Measurements from ENCODE around the gene ZNF460. TPM values are rescaled to one million over a fixed set of nuclear protein-coding genes. Genes with fewer than 3 reads are reported as not detected.

Gene ZNF460
- total and polyA plus RNA-seq, 2 of the 13 experiments (the other 11 are each of a cell fraction or from before 2014, with no cell fraction given), result 14.5 to 44.8 TPM

DNA sequence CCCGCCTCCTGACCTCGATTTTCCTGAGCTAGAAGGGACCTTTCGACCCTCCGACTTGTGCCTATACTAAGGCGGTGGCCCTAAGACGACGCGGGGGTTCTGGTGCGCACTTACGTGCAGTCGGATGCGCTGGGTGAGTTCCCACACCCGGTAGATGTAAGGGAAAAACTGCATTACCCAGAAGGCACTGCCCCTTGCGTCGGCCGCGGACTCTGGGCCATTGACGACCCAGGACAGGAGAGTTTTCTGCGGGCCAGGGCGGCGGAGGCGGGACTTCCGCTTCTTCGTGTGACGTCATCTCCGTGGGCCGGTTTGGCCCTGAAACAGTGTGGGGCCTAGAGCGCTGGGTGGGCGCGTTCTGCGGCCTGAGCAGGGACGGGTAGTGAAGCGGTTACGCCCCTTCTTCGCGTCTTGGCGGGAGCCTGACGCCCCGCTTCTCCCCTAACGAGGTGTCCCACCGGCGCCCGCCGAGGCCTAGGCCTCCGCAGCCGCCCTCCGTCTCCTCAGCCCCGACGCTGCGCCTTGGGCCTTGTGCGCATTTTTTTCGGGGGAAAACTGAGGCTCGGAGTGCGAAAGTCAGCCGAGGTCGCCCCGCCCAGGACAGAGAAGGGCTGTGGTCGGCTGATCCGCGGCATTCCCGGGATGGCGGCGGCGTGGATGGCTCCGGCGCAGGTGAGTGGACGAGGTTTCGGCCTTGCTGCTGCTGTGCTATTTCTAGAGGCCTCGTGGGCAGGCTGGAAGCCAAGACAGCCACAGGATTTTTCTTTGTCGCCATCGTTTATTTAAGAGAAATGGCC lies at the start of gene ZNF460 (continued):
- TF ChIP-seq, protein P1, sequence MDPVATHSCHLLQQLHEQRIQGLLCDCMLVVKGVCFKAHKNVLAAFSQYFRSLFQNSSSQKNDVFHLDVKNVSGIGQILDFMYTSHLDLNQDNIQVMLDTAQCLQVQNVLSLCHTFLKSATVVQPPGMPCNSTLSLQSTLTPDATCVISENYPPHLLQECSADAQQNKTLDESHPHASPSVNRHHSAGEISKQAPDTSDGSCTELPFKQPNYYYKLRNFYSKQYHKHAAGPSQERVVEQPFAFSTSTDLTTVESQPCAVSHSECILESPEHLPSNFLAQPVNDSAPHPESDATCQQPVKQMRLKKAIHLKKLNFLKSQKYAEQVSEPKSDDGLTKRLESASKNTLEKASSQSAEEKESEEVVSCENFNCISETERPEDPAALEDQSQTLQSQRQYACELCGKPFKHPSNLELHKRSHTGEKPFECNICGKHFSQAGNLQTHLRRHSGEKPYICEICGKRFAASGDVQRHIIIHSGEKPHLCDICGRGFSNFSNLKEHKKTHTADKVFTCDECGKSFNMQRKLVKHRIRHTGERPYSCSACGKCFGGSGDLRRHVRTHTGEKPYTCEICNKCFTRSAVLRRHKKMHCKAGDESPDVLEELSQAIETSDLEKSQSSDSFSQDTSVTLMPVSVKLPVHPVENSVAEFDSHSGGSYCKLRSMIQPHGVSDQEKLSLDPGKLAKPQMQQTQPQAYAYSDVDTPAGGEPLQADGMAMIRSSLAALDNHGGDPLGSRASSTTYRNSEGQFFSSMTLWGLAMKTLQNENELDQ (CRISPR knock-in tag; IDR thresholded peaks at IDR 0.05; ENCODE audit: borderline replicate concordance), result no peak
- TF ChIP-seq ADNP (CRISPR knock-in tag; IDR thresholded peaks at IDR 0.05) (no peak), RBAK (CRISPR knock-in tag; IDR thresholded peaks at IDR 0.05) (no peak), ZBTB38 (CRISPR knock-in tag; IDR thresholded peaks at IDR 0.05) (peak; percentile 82), RAD51 (IDR thresholded peaks at IDR 0.05; ENCODE audit: borderline replicate concordance) (no peak), ZNF20 (CRISPR knock-in tag; IDR thresholded peaks at IDR 0.05) (no peak), ZNF253 (CRISPR knock-in tag; IDR thresholded peaks at IDR 0.05; ENCODE audit: borderline replicate concordance) (no peak), ZNF230 (CRISPR knock-in tag; IDR thresholded peaks at IDR 0.05) (no peak), ZNF841 (CRISPR knock-in tag; IDR thresholded peaks at IDR 0.05; ENCODE audit: borderline replicate concordance) (no peak), GZF1 (CRISPR knock-in tag; IDR thresholded peaks at IDR 0.05) (peak; percentile 78), MBD4 (IDR thresholded peaks at IDR 0.05; ENCODE audit: borderline replicate concordance, low read length) (no peak), ELF1 (CRISPR knock-in tag; IDR thresholded peaks at IDR 0.05) (peak; percentile 51), FOXA1 (IDR thresholded peaks at IDR 0.05) (no peak), FOXA1 (CRISPR knock-in tag; IDR thresholded peaks at IDR 0.05) (peak; percentile 4; the same call in 1 of the 2 replicates), MED13 (CRISPR knock-in tag; IDR thresholded peaks at IDR 0.05) (peak; percentile 63; the same call in 1 of the 2 replicates), FOXA3 (CRISPR knock-in tag; IDR thresholded peaks at IDR 0.05) (peak; percentile 58; the same call in 1 of the 2 replicates)
- TF ChIP-seq, protein P2, sequence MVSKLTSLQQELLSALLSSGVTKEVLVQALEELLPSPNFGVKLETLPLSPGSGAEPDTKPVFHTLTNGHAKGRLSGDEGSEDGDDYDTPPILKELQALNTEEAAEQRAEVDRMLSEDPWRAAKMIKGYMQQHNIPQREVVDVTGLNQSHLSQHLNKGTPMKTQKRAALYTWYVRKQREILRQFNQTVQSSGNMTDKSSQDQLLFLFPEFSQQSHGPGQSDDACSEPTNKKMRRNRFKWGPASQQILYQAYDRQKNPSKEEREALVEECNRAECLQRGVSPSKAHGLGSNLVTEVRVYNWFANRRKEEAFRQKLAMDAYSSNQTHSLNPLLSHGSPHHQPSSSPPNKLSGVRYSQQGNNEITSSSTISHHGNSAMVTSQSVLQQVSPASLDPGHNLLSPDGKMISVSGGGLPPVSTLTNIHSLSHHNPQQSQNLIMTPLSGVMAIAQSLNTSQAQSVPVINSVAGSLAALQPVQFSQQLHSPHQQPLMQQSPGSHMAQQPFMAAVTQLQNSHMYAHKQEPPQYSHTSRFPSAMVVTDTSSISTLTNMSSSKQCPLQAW (CRISPR knock-in tag; IDR thresholded peaks at IDR 0.05), result no peak
- TF ChIP-seq, protein P3, sequence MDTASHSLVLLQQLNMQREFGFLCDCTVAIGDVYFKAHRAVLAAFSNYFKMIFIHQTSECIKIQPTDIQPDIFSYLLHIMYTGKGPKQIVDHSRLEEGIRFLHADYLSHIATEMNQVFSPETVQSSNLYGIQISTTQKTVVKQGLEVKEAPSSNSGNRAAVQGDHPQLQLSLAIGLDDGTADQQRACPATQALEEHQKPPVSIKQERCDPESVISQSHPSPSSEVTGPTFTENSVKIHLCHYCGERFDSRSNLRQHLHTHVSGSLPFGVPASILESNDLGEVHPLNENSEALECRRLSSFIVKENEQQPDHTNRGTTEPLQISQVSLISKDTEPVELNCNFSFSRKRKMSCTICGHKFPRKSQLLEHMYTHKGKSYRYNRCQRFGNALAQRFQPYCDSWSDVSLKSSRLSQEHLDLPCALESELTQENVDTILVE (CRISPR knock-in tag; IDR thresholded peaks at IDR 0.05), result no peak; the same call in 1 of the 2 replicates
- TF ChIP-seq, protein P4, sequence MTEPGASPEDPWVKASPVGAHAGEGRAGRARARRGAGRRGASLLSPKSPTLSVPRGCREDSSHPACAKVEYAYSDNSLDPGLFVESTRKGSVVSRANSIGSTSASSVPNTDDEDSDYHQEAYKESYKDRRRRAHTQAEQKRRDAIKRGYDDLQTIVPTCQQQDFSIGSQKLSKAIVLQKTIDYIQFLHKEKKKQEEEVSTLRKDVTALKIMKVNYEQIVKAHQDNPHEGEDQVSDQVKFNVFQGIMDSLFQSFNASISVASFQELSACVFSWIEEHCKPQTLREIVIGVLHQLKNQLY (CRISPR knock-in tag; IDR thresholded peaks at IDR 0.05), result peak; percentile 15; the same call in 1 of the 2 replicates
- TF ChIP-seq, protein P5, sequence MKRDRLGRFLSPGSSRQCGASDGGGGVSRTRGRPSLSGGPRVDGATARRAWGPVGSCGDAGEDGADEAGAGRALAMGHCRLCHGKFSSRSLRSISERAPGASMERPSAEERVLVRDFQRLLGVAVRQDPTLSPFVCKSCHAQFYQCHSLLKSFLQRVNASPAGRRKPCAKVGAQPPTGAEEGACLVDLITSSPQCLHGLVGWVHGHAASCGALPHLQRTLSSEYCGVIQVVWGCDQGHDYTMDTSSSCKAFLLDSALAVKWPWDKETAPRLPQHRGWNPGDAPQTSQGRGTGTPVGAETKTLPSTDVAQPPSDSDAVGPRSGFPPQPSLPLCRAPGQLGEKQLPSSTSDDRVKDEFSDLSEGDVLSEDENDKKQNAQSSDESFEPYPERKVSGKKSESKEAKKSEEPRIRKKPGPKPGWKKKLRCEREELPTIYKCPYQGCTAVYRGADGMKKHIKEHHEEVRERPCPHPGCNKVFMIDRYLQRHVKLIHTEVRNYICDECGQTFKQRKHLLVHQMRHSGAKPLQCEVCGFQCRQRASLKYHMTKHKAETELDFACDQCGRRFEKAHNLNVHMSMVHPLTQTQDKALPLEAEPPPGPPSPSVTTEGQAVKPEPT (CRISPR knock-in tag; IDR thresholded peaks at IDR 0.05; ENCODE audit: low read depth), result 0 out of 2 replicates have a peak, but pooled peaks have one; percentile 56
- TF ChIP-seq, protein P6, sequence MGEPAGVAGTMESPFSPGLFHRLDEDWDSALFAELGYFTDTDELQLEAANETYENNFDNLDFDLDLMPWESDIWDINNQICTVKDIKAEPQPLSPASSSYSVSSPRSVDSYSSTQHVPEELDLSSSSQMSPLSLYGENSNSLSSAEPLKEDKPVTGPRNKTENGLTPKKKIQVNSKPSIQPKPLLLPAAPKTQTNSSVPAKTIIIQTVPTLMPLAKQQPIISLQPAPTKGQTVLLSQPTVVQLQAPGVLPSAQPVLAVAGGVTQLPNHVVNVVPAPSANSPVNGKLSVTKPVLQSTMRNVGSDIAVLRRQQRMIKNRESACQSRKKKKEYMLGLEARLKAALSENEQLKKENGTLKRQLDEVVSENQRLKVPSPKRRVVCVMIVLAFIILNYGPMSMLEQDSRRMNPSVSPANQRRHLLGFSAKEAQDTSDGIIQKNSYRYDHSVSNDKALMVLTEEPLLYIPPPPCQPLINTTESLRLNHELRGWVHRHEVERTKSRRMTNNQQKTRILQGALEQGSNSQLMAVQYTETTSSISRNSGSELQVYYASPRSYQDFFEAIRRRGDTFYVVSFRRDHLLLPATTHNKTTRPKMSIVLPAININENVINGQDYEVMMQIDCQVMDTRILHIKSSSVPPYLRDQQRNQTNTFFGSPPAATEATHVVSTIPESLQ (CRISPR knock-in tag; conservative IDR thresholded peaks at IDR 0.05), result no peak
